Prostate gland (tissue), 2 donors: ENCODE data around the gene SLAMF1.

ENCODE experiments used
- CTCF ChIP-seq, 4 experiments: fragments of 200-600 bp in 2 of 4; fragments of 450-650 bp in 2 of 4; sonication (generic) in 2 of 4; IDR thresholded peaks; 1 replicate in 3 of 4; 2 replicates in 1 of 4; pipeline ENCODE4 v1.5.1; 2016 to 2019; ENCODE audit warnings: antibody characterized with exemption in 4 of 4, mild to moderate bottlenecking in 2 of 4, moderate library complexity in 2 of 4
- POLR2A ChIP-seq: fragments of 450-650 bp; IDR thresholded peaks from one replicate; pipeline ENCODE4 v1.6.1; 2016; ENCODE audit warnings: antibody characterized with exemption, mild to moderate bottlenecking

GRCh38 chr1:160608514-160608913 is 38.3 kb downstream of the SLAMF1 start:
- TF ChIP-seq POLR2A (no peak), CTCF (IDR thresholded peaks at IDR 0.05) (no peak)
